ENCODE results near the gene TMEM245.

The TMEM245 gene

GRCh38 chr9:109117856-109118807, 1.6 kb downstream of the TMEM245 start:
- DNase-seq (ENCODE audit: low spot score), result no peak
- in situ Hi-C loops (cut with MboI; ENCODE audit: low pct_unique_long_range_greater_than_20kb, low sequenced_read_pairs, unreplicated experiment), result no loop called here
- no peak for TF ChIP-seq CTCF (IDR thresholded peaks at IDR 0.05; ENCODE audit: extremely low read depth, insufficient read depth, missing control alignments)

- TF ChIP-seq CTCF (IDR thresholded peaks at IDR 0.05; ENCODE audit: extremely low read depth, insufficient read depth, missing control alignments), result no peak
- in situ Hi-C loops (cut with MboI; ENCODE audit: low pct_unique_long_range_greater_than_20kb, low sequenced_read_pairs, unreplicated experiment), result no loop called here
- no peak for DNase-seq (ENCODE audit: low spot score)
Measured at GRCh38 chr9:109115931-109116526, 3.7 kb downstream of the TMEM245 start.

DNA sequence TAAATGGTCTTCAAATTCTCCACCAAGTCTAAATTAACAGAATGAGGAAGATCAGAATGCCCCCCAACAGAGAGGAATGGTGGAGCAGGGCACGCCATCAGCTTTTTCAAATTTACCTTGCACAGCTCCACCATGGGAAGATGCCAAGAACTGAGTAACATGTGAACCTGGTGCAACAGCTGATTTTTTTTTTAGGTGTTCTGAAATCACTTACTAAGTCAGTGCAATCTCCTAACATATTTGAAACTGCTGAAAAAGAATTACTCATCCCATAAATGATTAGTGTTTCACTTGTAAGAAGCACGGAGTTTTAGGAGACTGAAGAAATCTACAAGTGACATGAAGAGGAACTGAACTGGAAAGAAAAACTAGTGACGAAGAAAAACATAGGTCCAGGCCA, 5.1 kb downstream of the TMEM245 start:
- no peak for DNase-seq (ENCODE audit: low spot score)
- TF ChIP-seq CTCF (IDR thresholded peaks at IDR 0.05; ENCODE audit: extremely low read depth, insufficient read depth, missing control alignments), result no peak
- in situ Hi-C loops (cut with MboI; ENCODE audit: low pct_unique_long_range_greater_than_20kb, low sequenced_read_pairs, unreplicated experiment), result no loop called here

DNA sequence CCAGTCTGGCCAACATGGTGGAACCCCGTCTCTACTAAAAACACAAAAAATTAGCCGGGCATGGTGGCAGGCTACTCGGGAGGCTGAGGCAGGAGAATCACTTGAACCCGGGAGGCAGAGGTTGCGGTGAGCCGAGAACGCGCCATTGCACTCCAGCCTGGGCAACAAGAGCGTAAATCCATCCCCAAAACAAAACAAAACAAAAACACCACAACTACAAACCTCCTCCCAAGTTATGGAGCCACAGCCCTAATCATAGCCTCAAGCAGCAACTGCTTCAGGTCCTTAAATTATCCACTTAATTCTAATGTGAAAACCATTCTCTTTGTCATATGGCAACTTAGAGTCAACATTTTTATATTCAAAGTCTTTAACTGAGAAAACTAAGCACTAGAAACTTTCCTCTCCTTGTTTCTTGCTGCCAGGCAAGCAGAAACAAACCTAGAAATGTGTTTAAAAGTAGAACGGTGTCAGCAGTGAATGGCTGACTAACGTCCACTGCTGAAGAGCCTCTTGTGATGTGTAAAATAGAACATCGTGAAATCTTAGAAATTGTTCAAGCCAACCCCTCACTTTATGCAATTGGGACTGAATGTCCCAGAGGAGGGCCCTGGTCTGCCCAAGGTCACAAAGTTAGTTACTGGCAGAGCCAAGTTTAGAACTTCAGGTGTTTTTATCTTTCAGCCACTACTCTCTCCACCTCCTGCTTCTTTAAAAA, 5.7 kb downstream of the TMEM245 start:
- in situ Hi-C loops (cut with MboI; ENCODE audit: low pct_unique_long_range_greater_than_20kb, low sequenced_read_pairs, unreplicated experiment), result no loop called here

DNA sequence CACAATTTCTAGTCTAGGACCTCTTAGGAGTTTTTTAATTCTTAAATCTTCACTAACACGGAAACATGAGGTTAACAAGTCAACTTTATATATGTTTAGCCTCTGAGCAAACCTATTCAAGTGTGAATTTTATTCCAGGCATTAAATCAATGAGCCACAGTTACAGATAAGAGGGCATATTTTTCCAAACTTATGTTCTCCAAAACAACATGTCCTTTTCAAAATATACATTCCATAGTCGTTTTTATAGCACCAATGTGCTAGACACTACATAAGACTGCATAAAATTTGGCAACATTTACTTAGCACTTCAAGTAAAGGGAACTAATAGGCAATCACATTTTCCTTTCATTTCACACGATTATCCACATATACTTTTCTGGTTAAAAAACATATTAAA, 6.5 kb downstream of the TMEM245 start:
- TF ChIP-seq CTCF (IDR thresholded peaks at IDR 0.05; ENCODE audit: extremely low read depth, insufficient read depth, missing control alignments), result no peak
- in situ Hi-C loops (cut with MboI; ENCODE audit: low pct_unique_long_range_greater_than_20kb, low sequenced_read_pairs, unreplicated experiment), result no loop called here
- DNase-seq (ENCODE audit: low spot score), result no peak

More for the DNA sequence above, 5.7 kb downstream of the TMEM245 start:
- TF ChIP-seq CTCF (IDR thresholded peaks at IDR 0.05; ENCODE audit: extremely low read depth, insufficient read depth, missing control alignments), result no peak
- no peak for DNase-seq (ENCODE audit: low spot score)

- in situ Hi-C loops (cut with MboI; ENCODE audit: low pct_unique_long_range_greater_than_20kb, low sequenced_read_pairs, unreplicated experiment), result no loop called here
- TF ChIP-seq CTCF (IDR thresholded peaks at IDR 0.05; ENCODE audit: extremely low read depth, insufficient read depth, missing control alignments), result no peak
- peak; percentile 38 for DNase-seq (ENCODE audit: low spot score)
Measured at GRCh38 chr9:109110329-109111021, 9.3 kb downstream of the TMEM245 start.

All from GM13977 (cell line).